ENCODE results near the gene SH3GL2. TPM values are rescaled to one million over a fixed set of nuclear protein-coding genes. Genes with fewer than 3 reads are reported as not detected.

SH3GL2 gene
- polyA plus RNA-seq, 2 donors, result 0.04 to 0.11 TPM

- no peak overlapping the region for H3K4me3 ChIP-seq (ENCODE audit: low read depth in 1 of 2, low read length in 2 of 2)
- WGBS, 2 donors, result 78 to 83% methylated on average over 2 of the region's 2 CpGs
- H3K9me3 ChIP-seq (ENCODE audit: control insufficient read depth in 2 of 2, insufficient read depth in 1 of 2, low read depth in 1 of 2, low read length in 1 of 2), result no peaks in the 10 kb centered on the region
- no peaks in the 10 kb centered on the region for H3K4me1 ChIP-seq (ENCODE audit: control insufficient read depth in 2 of 2, insufficient read depth in 2 of 2, low read length in 1 of 2)
- peaks cover 0 to 4% of the 10 kb centered on the region in 2 donors for H3K27me3 ChIP-seq (ENCODE audit: control insufficient read depth in 1 of 2, insufficient read depth in 2 of 2, low read length in 2 of 2)
- H3K27ac ChIP-seq (ENCODE audit: low read depth in 2 of 2, low read length in 1 of 2), result no peak overlapping the region
- no peaks in the 10 kb centered on the region for H3K36me3 ChIP-seq (ENCODE audit: control insufficient read depth in 2 of 2, insufficient read depth in 2 of 2, low read length in 1 of 2)
Observed at GRCh38 chr9:17807613-17808282, 228.9 kb downstream of the SH3GL2 start.

GRCh38 chr9:17810317-17810716, 231.5 kb downstream of the SH3GL2 start:
- Histone ChIP-seq H3K9me3 (ENCODE audit: control insufficient read depth in 2 of 2, insufficient read depth in 1 of 2, low read depth in 1 of 2, low read length in 1 of 2) (no peaks in the 10 kb centered on the region), H3K27me3 (ENCODE audit: control insufficient read depth in 1 of 2, insufficient read depth in 2 of 2, low read length in 2 of 2) (peaks cover 0 to 4% of the 10 kb centered on the region in 2 donors), H3K4me3 (ENCODE audit: low read depth in 1 of 2, low read length in 2 of 2) (no peak overlapping the region), H3K4me1 (ENCODE audit: control insufficient read depth in 2 of 2, insufficient read depth in 2 of 2, low read length in 1 of 2) (no peaks in the 10 kb centered on the region), H3K27ac (ENCODE audit: low read depth in 2 of 2, low read length in 1 of 2) (no peak overlapping the region), H3K36me3 (ENCODE audit: control insufficient read depth in 2 of 2, insufficient read depth in 2 of 2, low read length in 1 of 2) (no peaks in the 10 kb centered on the region)
- WGBS, 2 donors, result 64% methylated on average over 4 of the region's 4 CpGs

GRCh38 chr9:17810728-17811571, 232.1 kb downstream of the SH3GL2 start:
- H3K9me3 ChIP-seq (ENCODE audit: control insufficient read depth in 2 of 2, insufficient read depth in 1 of 2, low read depth in 1 of 2, low read length in 1 of 2), result no peaks in the 10 kb centered on the region
- H3K4me1 ChIP-seq (ENCODE audit: control insufficient read depth in 2 of 2, insufficient read depth in 2 of 2, low read length in 1 of 2), result no peaks in the 10 kb centered on the region
- no peak overlapping the region for H3K27ac ChIP-seq (ENCODE audit: low read depth in 2 of 2, low read length in 1 of 2)
- H3K4me3 ChIP-seq (ENCODE audit: low read depth in 1 of 2, low read length in 2 of 2), result no peak overlapping the region
- WGBS, 2 donors, result 19 to 21% methylated on average over 13 of the region's 13 CpGs
- peaks cover 0 to 4% of the 10 kb centered on the region in 2 donors for H3K27me3 ChIP-seq (ENCODE audit: control insufficient read depth in 1 of 2, insufficient read depth in 2 of 2, low read length in 2 of 2)
- H3K36me3 ChIP-seq (ENCODE audit: control insufficient read depth in 2 of 2, insufficient read depth in 2 of 2, low read length in 1 of 2), result no peaks in the 10 kb centered on the region

- Histone ChIP-seq H3K36me3 (ENCODE audit: control insufficient read depth in 2 of 2, insufficient read depth in 2 of 2, low read length in 1 of 2) (no peaks in the 10 kb centered on the region), H3K27me3 (ENCODE audit: control insufficient read depth in 1 of 2, insufficient read depth in 2 of 2, low read length in 2 of 2) (peaks cover 0 to 4% of the 10 kb centered on the region in 2 donors), H3K9me3 (ENCODE audit: control insufficient read depth in 2 of 2, insufficient read depth in 1 of 2, low read depth in 1 of 2, low read length in 1 of 2) (no peaks in the 10 kb centered on the region), H3K4me3 (ENCODE audit: low read depth in 1 of 2, low read length in 2 of 2) (no peak overlapping the region), H3K4me1 (ENCODE audit: control insufficient read depth in 2 of 2, insufficient read depth in 2 of 2, low read length in 1 of 2) (no peaks in the 10 kb centered on the region), H3K27ac (ENCODE audit: low read depth in 2 of 2, low read length in 1 of 2) (no peak overlapping the region)
- WGBS, 2 donors, result 80 to 88% methylated on average over 4 of the region's 4 CpGs
Observed at GRCh38 chr9:17813798-17814197, 234.9 kb downstream of the SH3GL2 start.

GRCh38 chr9:17816431-17817027, 237.7 kb downstream of the SH3GL2 start:
- H3K9me3 ChIP-seq (ENCODE audit: control insufficient read depth in 2 of 2, insufficient read depth in 1 of 2, low read depth in 1 of 2, low read length in 1 of 2), result no peaks in the 10 kb centered on the region
- WGBS, 2 donors, result 46 to 62% methylated on average over 1 of the region's 1 CpG
- no peaks in the 10 kb centered on the region for H3K36me3 ChIP-seq (ENCODE audit: control insufficient read depth in 2 of 2, insufficient read depth in 2 of 2, low read length in 1 of 2)
- no peaks in the 10 kb centered on the region for H3K4me1 ChIP-seq (ENCODE audit: control insufficient read depth in 2 of 2, insufficient read depth in 2 of 2, low read length in 1 of 2)
- H3K27me3 ChIP-seq (ENCODE audit: control insufficient read depth in 1 of 2, insufficient read depth in 2 of 2, low read length in 2 of 2), result no peaks in the 10 kb centered on the region
- H3K27ac ChIP-seq (ENCODE audit: low read depth in 2 of 2, low read length in 1 of 2), result no peak overlapping the region
- no peak overlapping the region for H3K4me3 ChIP-seq (ENCODE audit: low read depth in 1 of 2, low read length in 2 of 2)

- no peaks in the 10 kb centered on the region for H3K9me3 ChIP-seq (ENCODE audit: control insufficient read depth in 2 of 2, insufficient read depth in 1 of 2, low read depth in 1 of 2, low read length in 1 of 2)
- no peaks in the 10 kb centered on the region for H3K4me1 ChIP-seq (ENCODE audit: control insufficient read depth in 2 of 2, insufficient read depth in 2 of 2, low read length in 1 of 2)
- WGBS, 2 donors, result 26 to 41% methylated on average over 1 of the region's 1 CpG
- H3K36me3 ChIP-seq (ENCODE audit: control insufficient read depth in 2 of 2, insufficient read depth in 2 of 2, low read length in 1 of 2), result no peaks in the 10 kb centered on the region
- H3K4me3 ChIP-seq (ENCODE audit: low read depth in 1 of 2, low read length in 2 of 2), result no peak overlapping the region
- H3K27me3 ChIP-seq (ENCODE audit: control insufficient read depth in 1 of 2, insufficient read depth in 2 of 2, low read length in 2 of 2), result no peaks in the 10 kb centered on the region
- H3K27ac ChIP-seq (ENCODE audit: low read depth in 2 of 2, low read length in 1 of 2), result no peak overlapping the region
Observed at GRCh38 chr9:17824191-17824590, 245.3 kb downstream of the SH3GL2 start.

GRCh38 chr9:17824616-17825264, 245.9 kb downstream of the SH3GL2 start:
- H3K27me3 ChIP-seq (ENCODE audit: control insufficient read depth in 1 of 2, insufficient read depth in 2 of 2, low read length in 2 of 2), result no peaks in the 10 kb centered on the region
- no peaks in the 10 kb centered on the region for H3K9me3 ChIP-seq (ENCODE audit: control insufficient read depth in 2 of 2, insufficient read depth in 1 of 2, low read depth in 1 of 2, low read length in 1 of 2)
- H3K27ac ChIP-seq (ENCODE audit: low read depth in 2 of 2, low read length in 1 of 2), result no peak overlapping the region
- H3K4me3 ChIP-seq (ENCODE audit: low read depth in 1 of 2, low read length in 2 of 2), result no peak overlapping the region
- no peaks in the 10 kb centered on the region for H3K4me1 ChIP-seq (ENCODE audit: control insufficient read depth in 2 of 2, insufficient read depth in 2 of 2, low read length in 1 of 2)
- 12 to 22% methylated on average over 1 of the region's 1 CpG for WGBS, 2 donors
- no peaks in the 10 kb centered on the region for H3K36me3 ChIP-seq (ENCODE audit: control insufficient read depth in 2 of 2, insufficient read depth in 2 of 2, low read length in 1 of 2)

GRCh38 chr9:17825265-17825659, 246.4 kb downstream of the SH3GL2 start:
- WGBS, 2 donors, result 95 to 99% methylated on average over 1 of the region's 1 CpG
- Histone ChIP-seq H3K9me3 (ENCODE audit: control insufficient read depth in 2 of 2, insufficient read depth in 1 of 2, low read depth in 1 of 2, low read length in 1 of 2) (no peaks in the 10 kb centered on the region), H3K27ac (ENCODE audit: low read depth in 2 of 2, low read length in 1 of 2) (no peak overlapping the region), H3K36me3 (ENCODE audit: control insufficient read depth in 2 of 2, insufficient read depth in 2 of 2, low read length in 1 of 2) (no peaks in the 10 kb centered on the region), H3K27me3 (ENCODE audit: control insufficient read depth in 1 of 2, insufficient read depth in 2 of 2, low read length in 2 of 2) (no peaks in the 10 kb centered on the region), H3K4me3 (ENCODE audit: low read depth in 1 of 2, low read length in 2 of 2) (no peak overlapping the region), H3K4me1 (ENCODE audit: control insufficient read depth in 2 of 2, insufficient read depth in 2 of 2, low read length in 1 of 2) (no peaks in the 10 kb centered on the region)

- Histone ChIP-seq H3K27ac (ENCODE audit: low read depth in 2 of 2, low read length in 1 of 2) (no peak overlapping the region), H3K4me1 (ENCODE audit: control insufficient read depth in 2 of 2, insufficient read depth in 2 of 2, low read length in 1 of 2) (no peaks in the 10 kb centered on the region), H3K4me3 (ENCODE audit: low read depth in 1 of 2, low read length in 2 of 2) (no peak overlapping the region), H3K27me3 (ENCODE audit: control insufficient read depth in 1 of 2, insufficient read depth in 2 of 2, low read length in 2 of 2) (no peaks in the 10 kb centered on the region), H3K36me3 (ENCODE audit: control insufficient read depth in 2 of 2, insufficient read depth in 2 of 2, low read length in 1 of 2) (no peaks in the 10 kb centered on the region), H3K9me3 (ENCODE audit: control insufficient read depth in 2 of 2, insufficient read depth in 1 of 2, low read depth in 1 of 2, low read length in 1 of 2) (no peaks in the 10 kb centered on the region)
Observed at GRCh38 chr9:17829064-17829463, 250.2 kb downstream of the SH3GL2 start.

All from esophagus (tissue), 2 donors.